GM18511 (cell line): ENCODE measurements around the gene NUP93.
A peak's percentile ranks its signal among the peaks of the same experiment; 100 is the strongest.

Experiments used
- ATAC-seq: cut with Tn5 transposase; IDR thresholded peaks from one replicate; pipeline ENCODE4 v1.9.1; 2021; ENCODE audit warnings: mild to moderate bottlenecking, moderate library complexity; ENCODE audit not compliant: unreplicated experiment

The NUP93 gene

DNA sequence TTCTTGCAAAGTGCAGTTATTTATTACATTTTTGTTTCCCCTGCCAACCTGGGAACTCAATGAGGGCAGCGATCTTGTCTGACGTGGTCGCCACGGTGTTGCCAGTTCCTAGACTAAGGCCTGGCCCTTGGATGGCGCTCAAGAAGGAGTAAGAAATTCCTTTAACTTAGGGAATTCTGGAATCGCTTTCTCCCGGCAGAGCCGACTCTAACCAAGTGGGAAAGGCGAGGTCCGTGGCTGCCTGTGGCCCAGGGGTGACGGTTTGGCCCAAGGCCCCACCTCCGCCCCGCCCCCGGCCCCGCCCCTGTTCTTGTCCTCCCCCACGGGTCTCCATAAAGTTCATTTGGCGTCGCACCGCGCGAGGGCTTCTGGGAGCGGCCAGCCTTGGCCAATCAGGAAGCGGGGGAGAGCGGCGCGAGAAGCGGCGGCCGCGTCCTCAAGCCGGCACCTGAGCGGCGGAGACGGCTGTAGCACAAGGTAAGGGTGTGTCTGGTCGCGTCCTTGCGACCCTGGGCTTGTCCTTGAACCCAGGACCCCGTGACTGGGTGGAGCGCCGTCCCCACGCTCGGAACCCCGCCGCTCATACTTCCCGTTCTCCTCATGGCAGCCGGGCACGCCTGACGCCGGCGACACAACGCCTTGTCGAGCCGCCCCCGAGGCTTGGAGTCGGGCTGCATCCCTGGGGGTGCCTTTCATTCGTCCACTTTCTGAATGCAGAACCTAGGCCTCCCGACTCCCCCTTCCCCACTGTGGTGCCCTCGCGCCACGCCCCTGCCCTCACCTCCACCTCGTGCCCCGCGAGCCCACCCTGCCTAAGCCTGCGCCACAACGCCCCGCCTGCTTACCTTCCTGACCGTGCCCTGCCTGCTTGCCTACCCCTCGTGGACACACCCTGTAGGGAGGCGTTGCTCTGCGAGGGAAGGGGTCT, at the start of gene NUP93:
Gene NUP93 (plus strand): TSS at position 395 of the 928 bp plus-strand sequence. CDS start 18,119 bp downstream, outside the sequence.
- peak; percentile 83 for ATAC-seq

DNA sequence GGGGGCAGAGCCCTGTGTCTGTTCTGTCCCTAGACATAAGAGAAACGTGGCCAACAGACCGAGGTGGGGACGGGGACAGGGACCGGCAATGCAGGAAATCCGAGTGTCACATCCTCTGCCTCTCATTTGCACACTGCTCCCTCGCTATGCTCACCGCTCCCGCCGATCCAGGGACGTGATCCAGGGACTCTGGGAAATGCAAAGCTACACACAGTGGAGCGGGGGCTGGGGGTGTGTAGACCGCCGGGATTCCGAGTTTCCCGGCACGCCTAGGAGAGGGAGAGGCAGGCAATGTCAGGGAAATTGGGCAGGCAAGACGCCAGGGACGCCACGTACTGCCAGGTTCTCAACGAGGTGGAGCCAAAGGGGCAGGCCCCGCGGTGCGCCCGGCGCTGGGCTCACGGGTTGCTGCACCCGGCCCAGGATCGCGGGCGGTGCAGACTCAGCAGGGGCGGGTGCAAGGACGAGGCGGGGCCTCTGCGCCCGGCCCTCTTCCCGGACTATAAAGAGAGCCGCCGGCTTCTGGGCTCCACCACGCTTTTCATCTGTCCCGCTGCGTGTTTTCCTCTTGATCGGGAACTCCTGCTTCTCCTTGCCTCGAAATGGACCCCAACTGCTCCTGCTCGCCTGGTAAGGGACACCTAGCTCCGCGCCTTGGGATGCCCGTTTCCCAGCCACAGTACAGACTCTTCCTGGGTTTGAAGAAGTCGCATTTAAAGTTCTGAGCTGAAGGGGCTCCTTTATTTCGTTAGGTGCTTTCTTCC, 47.8 kb upstream of the NUP93 start, which contains the start of gene MT1X:
Gene MT1X (plus strand): TSS at position 532 of the 764 bp plus-strand sequence. CDS start 71 bp downstream, at position 603.
- peak; percentile 98 for ATAC-seq

DNA sequence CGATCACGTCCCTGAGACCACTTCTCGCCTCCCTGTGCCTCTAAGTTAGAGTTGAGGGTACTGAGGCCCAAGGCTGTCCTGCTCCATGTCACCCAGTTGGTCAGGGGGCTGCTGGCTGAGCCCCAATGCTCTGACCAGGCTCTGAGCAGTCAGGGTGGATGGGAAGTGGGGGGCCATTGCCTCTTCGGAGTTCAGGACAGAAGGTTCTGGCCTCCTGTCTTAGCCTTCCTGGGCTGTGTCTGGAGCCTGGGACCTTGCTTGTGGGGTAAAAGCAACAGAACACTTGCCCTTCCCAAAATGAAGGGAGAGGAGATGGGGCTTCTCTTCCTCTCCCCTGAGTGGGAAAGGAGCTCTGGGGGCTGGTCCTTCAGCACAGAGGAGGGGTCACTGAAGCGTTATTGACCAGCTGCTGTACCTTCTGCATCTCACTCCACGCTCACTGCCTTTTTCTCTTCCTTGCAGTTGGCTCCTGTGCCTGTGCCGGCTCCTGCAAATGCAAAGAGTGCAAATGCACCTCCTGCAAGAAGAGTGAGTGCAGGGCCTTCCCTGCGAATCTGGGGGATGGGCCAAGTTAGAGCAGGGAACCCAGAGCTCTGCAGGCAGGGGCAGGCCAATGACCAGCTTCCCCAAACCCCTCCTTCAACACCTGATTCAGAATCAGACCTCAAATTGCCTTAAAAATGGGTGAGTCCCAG, 47.1 kb upstream of the NUP93 start:
- peak; percentile 15 for ATAC-seq

DNA sequence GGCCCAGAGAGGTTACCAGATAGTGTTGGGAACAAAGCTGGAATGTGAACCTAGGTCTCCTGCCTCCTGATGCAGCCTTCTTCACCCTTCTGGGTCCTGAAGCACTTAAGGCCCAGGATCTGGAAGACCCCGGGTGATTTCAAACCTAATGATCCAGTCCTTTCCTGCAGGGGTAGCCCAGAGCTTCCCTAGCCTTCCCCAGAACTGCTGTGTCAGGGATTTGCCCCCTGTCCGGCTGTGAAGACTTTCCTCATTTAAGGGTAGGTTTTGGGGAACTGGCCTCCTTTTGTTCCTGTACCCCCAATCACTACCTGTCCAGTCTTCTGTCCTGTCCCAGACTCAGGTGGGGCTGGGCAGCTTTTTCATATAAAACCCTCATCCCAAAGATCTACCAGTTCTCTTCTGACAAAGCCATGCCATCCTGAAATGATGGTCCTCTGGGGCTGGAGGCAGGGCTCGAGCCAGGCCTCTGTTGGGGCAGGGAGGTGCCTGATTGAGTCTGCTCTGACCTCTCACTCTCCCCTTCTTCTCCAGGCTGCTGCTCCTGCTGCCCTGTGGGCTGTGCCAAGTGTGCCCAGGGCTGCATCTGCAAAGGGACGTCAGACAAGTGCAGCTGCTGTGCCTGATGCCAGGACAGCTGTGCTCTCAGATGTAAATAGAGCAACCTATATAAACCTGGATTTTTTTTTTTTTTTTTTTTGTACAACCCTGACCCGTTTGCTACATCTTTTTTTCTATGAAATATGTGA, 46.3 kb upstream of the NUP93 start:
- no peak for ATAC-seq

DNA sequence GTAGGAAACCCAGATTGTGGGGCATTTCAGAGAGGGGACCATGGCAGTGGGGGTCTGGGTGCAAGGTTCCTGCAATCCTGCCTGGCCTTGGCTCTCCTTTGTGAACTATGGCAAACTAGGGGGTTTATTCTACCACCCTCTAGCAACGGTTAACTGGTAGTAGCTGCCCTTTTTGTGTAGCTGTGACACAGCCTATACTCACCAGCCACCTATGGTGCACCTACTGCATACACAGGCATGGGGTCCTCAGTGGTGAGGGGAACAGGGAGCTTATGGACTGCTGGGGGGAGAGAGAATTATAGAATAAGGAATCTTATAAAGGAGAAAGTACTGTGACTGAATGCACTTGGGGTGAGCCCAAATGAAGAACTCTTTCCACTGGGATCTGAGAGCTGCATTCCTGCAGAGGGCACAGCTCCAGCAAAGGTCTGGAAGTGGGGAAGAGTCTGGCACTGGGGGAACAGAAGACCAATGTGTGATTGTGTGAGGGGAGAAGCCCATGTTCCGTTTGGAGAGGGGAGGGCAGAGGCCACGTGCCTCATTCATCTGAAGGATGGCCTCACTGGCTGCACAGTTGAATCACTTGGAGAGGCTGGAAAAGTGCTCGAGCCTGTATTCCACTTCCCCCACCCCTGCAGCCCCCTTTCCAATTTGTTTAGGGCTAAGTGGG, 45.5 kb upstream of the NUP93 start:
- no peak for ATAC-seq

DNA sequence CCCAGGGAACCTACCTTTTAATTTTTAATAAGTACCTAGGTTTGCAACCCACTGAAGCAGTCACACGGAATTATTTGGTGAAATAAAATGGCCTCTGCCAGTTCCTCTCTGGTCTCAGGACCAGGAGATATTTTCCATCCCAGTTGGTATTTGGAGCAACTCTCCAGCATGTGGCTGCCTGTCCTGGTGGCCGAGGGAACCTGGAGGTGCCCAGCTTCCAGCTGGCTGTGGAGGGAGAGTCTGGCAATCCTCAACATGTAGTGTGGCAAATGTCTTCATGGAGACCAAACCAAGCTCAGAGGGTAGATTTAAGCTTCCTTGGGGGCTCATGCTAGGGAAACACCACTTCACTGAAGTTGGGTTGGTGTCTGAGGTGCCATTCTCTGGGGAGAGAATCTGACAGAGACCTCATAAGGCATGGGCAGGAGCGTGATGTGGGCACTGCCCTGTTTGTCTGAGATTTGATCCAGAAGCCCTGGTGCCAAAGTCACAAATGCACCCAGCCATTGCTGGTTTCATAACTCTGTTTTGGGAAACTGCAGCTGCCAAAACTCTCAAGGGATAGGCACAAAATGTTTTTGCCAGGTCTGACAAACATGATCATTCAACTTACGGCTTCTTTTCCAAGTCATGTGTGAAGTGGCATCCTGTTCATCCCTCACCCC, 44.9 kb upstream of the NUP93 start:
- ATAC-seq, result no peak

DNA sequence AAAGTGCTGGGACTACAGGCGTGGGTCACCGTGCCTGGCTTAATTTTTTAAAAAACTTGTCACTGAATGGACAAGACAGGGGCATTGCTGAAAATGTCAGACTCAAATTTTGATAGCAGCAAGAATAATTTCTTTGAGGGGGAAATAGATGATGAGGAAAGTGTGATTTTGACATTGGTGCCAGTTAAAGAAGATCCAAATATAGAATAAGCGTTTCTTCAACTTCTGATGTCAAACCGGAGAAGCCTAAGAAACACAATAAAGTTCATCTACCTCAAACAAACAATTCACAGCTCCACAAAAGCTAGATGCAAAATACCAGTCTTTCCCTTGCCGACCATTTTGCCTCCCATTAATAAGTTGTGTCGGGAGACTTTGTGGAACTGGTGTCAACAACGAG, 43.2 kb upstream of the NUP93 start:
- no peak for ATAC-seq

DNA sequence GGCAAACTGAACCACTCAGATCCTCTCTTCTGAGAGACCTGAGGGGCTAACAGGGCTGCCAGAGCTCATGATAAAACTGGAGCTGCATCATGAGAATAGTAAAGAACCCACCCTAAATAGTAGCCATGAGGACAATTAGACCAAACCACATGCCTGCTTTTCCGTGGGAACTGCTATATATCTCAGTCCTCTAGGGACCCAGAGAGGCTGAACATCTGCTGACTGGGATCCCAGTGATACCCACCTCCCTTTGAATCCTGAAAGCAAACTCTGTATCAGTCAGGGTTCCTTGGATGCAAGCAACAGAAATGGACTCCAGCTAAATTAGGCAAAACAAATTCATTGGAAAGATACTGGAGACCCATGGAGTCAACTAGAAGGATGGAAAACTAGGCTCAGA, 41.2 kb upstream of the NUP93 start:
- ATAC-seq, result no peak

DNA sequence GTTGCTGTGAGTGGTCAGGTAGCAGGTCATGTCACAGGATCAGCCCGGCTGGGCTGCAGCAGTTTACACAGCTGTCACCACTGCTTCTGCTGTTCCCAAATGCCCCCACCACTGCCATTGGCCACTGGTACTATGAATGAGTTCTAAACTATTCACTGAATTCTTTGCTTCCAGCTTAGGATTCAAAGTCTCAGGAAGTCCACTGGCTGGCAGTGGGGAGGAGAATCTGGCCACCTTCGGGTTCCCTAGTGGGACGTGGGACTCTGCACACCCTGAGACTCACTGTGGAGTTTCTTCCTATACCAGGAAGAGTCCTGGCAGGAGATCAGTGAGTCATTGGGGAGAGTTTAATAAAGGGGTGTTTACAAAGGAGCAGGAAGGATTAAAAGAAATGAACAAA, 40.8 kb upstream of the NUP93 start:
- no peak for ATAC-seq

DNA sequence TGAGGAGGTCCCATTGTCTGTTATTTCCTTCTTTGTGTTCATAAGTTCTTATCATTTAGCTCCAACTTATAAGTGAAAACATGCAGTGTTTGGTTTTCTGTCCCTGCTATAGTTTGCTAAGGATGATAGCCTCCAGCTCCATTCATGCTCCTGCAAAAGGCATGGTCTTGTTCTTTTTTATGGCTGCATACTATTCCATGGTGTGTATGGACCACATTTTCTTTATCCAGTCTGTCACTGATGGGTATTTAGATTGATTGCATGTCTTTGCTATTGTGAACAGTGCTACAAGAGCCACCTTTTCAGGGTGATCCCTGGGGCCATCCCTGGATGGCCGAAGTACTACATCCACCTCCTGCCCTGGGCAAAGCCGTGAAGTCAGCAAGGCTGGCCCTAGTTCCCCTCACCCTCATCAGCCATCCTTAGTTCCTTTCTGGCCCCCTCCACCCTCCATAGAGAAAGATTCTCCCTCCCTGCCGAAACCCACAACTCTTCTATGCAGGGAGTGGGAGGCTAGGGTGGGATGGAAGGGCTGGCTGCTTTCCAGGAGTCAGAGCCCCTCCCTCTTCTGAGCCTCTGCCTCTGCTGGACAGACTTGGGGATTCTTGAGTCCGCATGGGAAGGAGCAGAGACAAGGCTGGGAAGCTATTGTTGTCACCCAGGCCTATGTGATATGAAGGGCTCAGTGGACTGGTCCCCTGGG, 39.4 kb upstream of the NUP93 start:
- no peak for ATAC-seq

DNA sequence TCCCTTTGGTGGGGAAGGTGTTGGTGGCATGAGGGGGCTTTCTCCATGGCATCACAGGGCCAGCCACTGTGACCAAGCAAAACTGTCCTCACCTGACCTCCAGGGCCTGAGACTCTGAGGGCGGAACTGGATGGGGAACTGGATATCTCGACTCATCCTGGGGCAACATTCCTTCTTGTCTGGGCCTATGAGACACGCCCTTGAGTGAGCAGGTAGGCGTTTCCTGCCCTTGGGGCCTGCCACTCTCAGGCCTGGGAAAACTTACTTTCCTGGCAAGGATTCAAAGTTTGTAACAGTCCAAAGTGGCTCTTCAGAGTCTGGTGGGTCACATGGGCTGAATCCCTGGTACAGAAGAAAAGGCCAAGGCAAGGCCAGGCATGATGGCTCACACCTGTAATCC, 38.0 kb upstream of the NUP93 start:
- ATAC-seq, result no peak

DNA sequence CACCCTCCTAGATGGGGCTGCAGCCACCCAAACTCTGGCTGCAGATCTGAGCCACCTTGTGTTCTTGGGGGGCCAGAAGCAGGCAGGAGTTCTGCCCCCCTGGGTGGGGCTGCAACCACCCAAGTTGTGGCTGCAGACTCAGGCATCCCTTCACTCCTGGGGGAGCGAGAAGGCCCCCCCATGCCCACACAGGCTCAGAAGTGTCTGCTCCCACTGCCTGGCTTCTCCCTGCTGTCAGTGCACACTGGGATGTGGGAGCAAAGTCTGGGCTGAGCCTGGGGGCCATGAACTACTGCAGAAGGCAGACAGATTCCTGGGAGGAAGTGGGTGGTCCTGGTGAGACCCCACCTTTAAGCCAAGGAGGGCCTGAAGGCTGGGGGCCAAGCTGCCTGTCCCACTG, 34.7 kb upstream of the NUP93 start:
- no peak for ATAC-seq

DNA sequence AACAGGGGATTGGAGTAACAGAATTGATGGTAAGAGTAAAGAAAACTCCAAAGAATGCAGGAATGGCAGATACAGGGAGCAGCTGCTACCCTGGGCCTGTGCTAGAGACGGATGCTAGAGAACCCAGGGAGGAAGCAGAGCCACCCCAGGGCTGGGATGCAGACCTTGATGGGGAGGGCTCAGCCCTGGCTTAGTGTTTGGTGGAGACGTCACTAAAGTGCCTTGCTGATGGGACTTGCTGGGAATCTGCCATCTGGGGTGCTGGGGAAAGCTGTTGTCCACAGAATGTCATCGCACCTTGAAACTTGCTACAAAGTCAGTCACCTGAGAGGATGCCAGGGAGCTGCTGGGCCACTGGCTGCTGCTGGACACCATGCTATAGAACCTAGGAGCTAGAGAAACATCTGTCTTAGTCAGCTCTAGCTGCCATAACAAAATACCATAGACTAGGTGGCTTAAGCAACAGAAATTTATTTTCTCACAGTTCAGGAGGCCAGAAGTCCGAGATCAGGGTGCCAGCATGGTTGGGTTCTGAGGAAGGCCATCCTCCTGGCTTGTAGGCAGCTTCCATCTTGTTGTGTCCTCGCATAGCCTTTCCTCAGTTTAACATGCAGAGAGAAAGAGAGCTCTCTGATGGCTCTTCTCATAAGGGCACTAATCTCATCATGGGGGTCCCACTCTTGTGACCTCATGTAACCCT, 32.3 kb upstream of the NUP93 start:
- no peak for ATAC-seq

DNA sequence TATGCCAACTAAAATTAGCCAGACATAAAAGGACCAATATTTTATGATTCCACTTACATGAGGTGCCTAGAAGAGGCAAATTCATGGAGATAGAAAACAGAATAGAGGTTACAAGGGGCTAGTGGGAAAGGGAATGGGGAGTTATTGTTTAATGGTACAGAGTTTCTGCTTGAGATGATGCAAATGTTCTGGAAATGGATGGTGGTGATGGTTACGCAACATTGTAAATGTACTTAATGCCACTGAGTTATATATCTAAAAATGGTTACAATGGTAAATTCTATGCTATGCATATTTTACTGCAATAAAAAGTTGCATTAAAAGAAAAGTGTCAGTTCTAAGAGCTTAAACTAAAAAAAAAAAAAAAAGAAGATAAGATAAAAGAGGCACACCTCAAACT, 29.7 kb upstream of the NUP93 start:
- no peak for ATAC-seq

DNA sequence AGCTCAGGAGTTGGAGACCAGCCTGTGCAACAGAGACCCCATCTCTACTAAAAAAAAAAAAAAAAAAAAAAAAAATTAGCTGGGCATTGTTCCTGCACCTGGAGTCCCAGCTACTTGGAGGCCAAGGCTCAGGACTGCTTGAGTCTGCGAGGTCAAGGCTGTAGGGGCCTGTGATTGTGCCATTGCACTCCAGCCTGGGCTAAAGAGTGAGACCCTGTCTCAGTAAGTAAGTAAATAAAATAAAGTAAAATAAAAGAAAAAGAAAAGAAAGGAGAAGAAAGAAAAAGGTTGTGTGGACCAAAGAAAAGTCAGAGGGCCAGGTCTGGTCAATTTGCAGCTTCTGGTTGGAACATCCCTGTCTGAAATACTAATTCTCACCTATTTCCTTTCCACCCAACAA, 29.3 kb upstream of the NUP93 start:
- no peak for ATAC-seq

DNA sequence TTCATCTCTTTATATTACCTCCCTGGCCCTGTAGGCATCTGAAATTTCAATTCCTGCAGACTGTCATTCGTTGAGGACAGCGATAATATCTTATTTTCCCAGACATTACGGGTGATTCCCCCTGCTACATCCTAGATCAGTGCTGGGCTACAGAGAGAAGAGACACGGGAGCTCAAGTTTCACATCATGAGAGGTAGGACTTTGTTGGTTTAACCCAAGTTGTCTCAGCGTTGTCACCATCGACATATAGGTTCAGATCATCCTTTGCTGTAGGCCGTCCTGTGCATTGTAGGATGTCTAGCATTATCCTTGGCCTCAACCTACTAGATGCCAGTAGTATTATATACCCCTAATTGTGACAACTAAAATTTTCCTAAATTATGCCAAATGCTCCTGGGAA, 28.4 kb upstream of the NUP93 start:
- ATAC-seq, result no peak

DNA sequence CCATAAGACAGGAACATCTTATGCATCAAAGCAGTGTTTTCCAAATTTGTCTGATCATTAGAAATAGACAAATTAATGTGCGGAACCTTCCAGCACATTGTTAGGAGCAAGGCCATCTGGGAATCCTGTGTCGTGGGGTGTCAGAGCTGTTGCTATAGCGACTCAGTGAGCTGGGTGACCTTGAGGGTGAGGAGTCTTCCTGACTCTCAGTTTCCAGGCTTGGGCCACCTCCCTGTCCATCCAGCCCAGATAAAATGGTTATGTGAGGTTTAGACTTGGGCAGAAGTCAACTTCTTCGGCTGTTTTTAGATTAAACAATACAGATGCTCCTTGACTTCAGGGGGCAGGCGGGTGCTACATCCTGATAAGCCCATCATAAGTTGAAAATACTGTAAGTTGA, 27.1 kb upstream of the NUP93 start:
- no peak for ATAC-seq
